ENCODE measurements around the gene PPP1R26. TPM values are rescaled to one million over a fixed set of nuclear protein-coding genes. Genes with fewer than 3 reads are reported as not detected.
A peak's percentile ranks its signal among the peaks of the same experiment; 100 is the strongest.

Gene PPP1R26
- total and polyA plus RNA-seq, 3 experiments from 2014 or later = 0.47 to 0.84 (median 0.59) TPM

DNA sequence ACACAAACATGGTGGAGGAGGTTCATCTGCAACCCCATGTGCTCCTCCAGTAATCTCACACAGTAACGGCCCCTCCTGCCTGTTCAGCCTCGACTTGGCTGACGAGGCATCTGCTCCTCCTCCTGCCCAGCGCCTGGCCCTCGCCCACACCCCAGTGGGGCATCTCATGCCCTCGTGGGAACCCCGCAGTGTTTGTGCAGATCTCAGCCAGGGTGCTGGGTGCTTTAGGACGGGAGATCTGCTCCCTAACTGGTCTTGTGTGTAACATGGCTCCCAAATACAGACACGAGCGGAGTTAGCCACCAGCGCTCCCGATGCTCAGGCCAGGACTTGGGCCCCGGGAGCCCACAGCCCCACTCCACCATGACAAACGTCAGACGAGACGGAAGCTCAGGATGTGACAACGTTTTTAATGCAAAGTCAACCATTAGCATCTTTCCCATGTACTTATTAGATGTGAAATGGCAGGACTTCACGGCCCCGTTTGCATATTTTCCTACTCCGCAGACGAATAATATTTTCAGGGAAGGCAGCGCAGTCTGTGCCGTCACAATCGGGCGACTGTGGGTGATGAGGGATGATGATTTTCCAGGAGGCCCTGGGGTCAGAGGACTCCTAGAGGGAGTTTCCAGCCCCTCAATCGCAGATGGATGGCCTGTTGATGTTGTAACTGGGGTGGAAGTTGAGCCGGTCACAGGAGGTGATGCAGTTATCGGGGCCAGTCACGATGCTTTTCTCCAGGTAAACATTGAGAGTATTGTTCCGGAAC is 15.4 kb downstream of the PPP1R26 start:
- peak overlapping the region in 1 of 8 donors; percentile 54 for H3K27ac Mint-ChIP-seq
- Histone ChIP-seq H3K4me3 (ENCODE audit: low read length) (no peak overlapping the region), H3K27me3 (ENCODE audit: insufficient read depth, low read length, poor library complexity, severe bottlenecking) (no peaks in the 10 kb centered on the region), H3K36me3 (ENCODE audit: insufficient read depth, low read length) (no peaks in the 10 kb centered on the region), H3K27ac (ENCODE audit: low read depth, low read length) (no peak overlapping the region), H3K9me3 (ENCODE audit: low read length) (no peaks in the 10 kb centered on the region), H3K4me1 (ENCODE audit: insufficient read depth, low read length) (peaks cover 6% of the 10 kb centered on the region)
- DNase-seq = peak in 1 of 5 donors; percentile 14
- POLR2A ChIA-PET = no interaction called here
- peaks cover 0 to 8% (median 0%) of the 10 kb centered on the region in 3 donors for H3K4me1 Mint-ChIP-seq
- CTCF ChIA-PET = no interaction called here
- no peaks in the 10 kb centered on the region for H3K36me3 Mint-ChIP-seq
- H3K9me3 Mint-ChIP-seq = no peaks in the 10 kb centered on the region
- H3K27me3 Mint-ChIP-seq = peaks cover 3 to 27% of the 10 kb centered on the region in 2 donors
- H3K4me3 Mint-ChIP-seq = peak overlapping the region in 1 of 7 donors; percentile 32

GRCh38 chr9:135498381-135499126 is 19.0 kb downstream of the PPP1R26 start:
- Mint-ChIP-seq H3K27me3 (peaks cover 3 to 12% of the 10 kb centered on the region in 2 donors), H3K4me3 (peak overlapping the region in 5 of 7 donors; percentile 79 to 94 (median 89)), H3K36me3 (peaks cover 0 to 19% (median 1%) of the 10 kb centered on the region in 3 donors), H3K9me3 (no peaks in the 10 kb centered on the region), H3K27ac (peak overlapping the region in 2 of 8 donors; percentile 34 to 89), H3K4me1 (peaks cover 12 to 29% (median 17%) of the 10 kb centered on the region in 3 donors)
- Histone ChIP-seq H3K4me1 (ENCODE audit: insufficient read depth, low read length) (peaks cover 23% of the 10 kb centered on the region), H3K9me3 (ENCODE audit: low read length) (no peaks in the 10 kb centered on the region), H3K36me3 (ENCODE audit: insufficient read depth, low read length) (peaks cover 11% of the 10 kb centered on the region), H3K27me3 (ENCODE audit: insufficient read depth, low read length, poor library complexity, severe bottlenecking) (no peaks in the 10 kb centered on the region), H3K27ac (ENCODE audit: low read depth, low read length) (no peak overlapping the region), H3K4me3 (ENCODE audit: low read length) (no peak overlapping the region)
- ChIA-PET CTCF (no interaction called here), POLR2A (no interaction called here)
- peak in 1 of 5 donors; percentile 32 for DNase-seq

DNA sequence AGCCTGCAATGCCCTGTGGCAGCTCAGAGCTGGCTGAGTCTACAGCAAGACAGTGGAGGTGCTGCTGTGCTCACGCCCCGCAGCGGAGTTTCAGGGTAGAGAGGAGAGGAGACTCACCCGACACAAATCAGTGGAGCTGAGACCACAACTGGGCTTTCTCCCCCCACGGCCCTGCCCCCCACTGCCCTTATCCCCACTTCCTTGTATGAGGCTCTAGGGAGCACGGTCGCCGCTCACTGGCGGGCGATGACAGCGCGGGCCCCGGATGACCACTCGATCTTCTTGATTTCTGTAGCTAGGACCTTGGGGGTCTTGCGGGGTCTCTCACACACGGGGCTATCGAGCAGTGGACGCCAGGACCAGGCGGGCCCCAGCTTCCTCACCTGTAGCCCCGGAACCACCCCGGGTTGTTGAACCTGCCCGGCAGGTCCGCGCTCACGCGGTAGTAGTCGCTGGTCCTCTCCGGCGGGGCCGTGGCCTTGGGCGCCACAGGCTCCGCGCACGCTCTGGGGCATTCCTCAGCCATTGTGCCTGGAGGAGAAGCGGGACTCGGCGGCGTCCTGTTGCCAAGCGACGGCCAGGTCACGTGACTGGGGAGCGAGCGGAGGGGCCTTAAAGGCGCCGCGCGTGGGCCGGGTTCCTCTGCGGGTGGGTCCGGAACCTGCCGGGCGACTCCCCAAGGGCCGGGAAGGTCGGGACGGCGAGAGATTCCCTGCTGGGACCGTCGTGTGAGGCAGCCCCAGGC is 19.9 kb downstream of the PPP1R26 start:
- Mint-ChIP-seq H3K27ac (peak overlapping the region in 5 of 8 donors; percentile 19 to 89 (median 63)), H3K27me3 (peaks cover 3 to 12% of the 10 kb centered on the region in 2 donors), H3K36me3 (peaks cover 0 to 28% (median 4%) of the 10 kb centered on the region in 3 donors), H3K4me3 (peak overlapping the region; percentile 79 to 94 (median 89)), H3K9me3 (no peaks in the 10 kb centered on the region), H3K4me1 (peaks cover 15 to 31% (median 22%) of the 10 kb centered on the region in 3 donors)
- H3K27ac ChIP-seq (ENCODE audit: low read depth, low read length) = peak overlapping the region; percentile 64
- H3K4me1 ChIP-seq (ENCODE audit: insufficient read depth, low read length) = peaks cover 27% of the 10 kb centered on the region
- H3K4me3 ChIP-seq (ENCODE audit: low read length) = peak overlapping the region; percentile 79
- H3K9me3 ChIP-seq (ENCODE audit: low read length) = no peaks in the 10 kb centered on the region
- ChIA-PET POLR2A (no interaction called here), CTCF (interaction anchor here (0.9 kb wide), 1 partner anchor 18 kb away, joined by 4 read pairs; no protein-coding TSS in a partner anchor)
- H3K27me3 ChIP-seq (ENCODE audit: insufficient read depth, low read length, poor library complexity, severe bottlenecking) = no peaks in the 10 kb centered on the region
- peak; percentile 78 to 93 (median 91) for DNase-seq
- H3K36me3 ChIP-seq (ENCODE audit: insufficient read depth, low read length) = peaks cover 18% of the 10 kb centered on the region

- Histone ChIP-seq H3K27ac (ENCODE audit: low read depth, low read length) (peak overlapping the region; percentile 64), H3K9me3 (ENCODE audit: low read length) (no peaks in the 10 kb centered on the region), H3K27me3 (ENCODE audit: insufficient read depth, low read length, poor library complexity, severe bottlenecking) (no peaks in the 10 kb centered on the region), H3K4me1 (ENCODE audit: insufficient read depth, low read length) (peaks cover 27% of the 10 kb centered on the region), H3K4me3 (ENCODE audit: low read length) (peak overlapping the region; percentile 79), H3K36me3 (ENCODE audit: insufficient read depth, low read length) (peaks cover 18% of the 10 kb centered on the region)
- DNase-seq = no peak
- H3K9me3 Mint-ChIP-seq = no peaks in the 10 kb centered on the region
- peaks cover 0 to 34% (median 5%) of the 10 kb centered on the region in 3 donors for H3K36me3 Mint-ChIP-seq
- CTCF ChIA-PET = interaction anchor here (0.9 kb wide), 1 partner anchor 19 kb away, joined by 4 read pairs; no protein-coding TSS in a partner anchor
- peaks cover 17 to 34% (median 25%) of the 10 kb centered on the region in 3 donors for H3K4me1 Mint-ChIP-seq
- H3K27me3 Mint-ChIP-seq = peaks cover 3 to 6% of the 10 kb centered on the region in 2 donors
- H3K4me3 Mint-ChIP-seq = peak overlapping the region; percentile 86 to 98 (median 91)
- POLR2A ChIA-PET = no interaction called here
- H3K27ac Mint-ChIP-seq = peak overlapping the region in 3 of 8 donors; percentile 21 to 89 (median 77)
These were observed 20.5 kb downstream of the PPP1R26 start for GRCh38 chr9:135500071-135500524.

GRCh38 chr9:135500525-135501260 is 21.1 kb downstream of the PPP1R26 start, which contains the start of gene MRPS2:
MRPS2 (plus strand) TSS chr9:135500682; CDS start chr9:135500711, 29 bp downstream.
- peaks cover 3 to 4% of the 10 kb centered on the region in 2 donors for H3K27me3 Mint-ChIP-seq

GRCh38 chr9:135501261-135502167 is 21.9 kb downstream of the PPP1R26 start:
- ChIA-PET POLR2A (no interaction called here), CTCF (no interaction called here)
- Histone ChIP-seq H3K27me3 (ENCODE audit: insufficient read depth, low read length, poor library complexity, severe bottlenecking) (no peaks in the 10 kb centered on the region), H3K9me3 (ENCODE audit: low read length) (no peaks in the 10 kb centered on the region), H3K4me1 (ENCODE audit: insufficient read depth, low read length) (peaks cover 27% of the 10 kb centered on the region), H3K4me3 (ENCODE audit: low read length) (peak overlapping the region; percentile 79), H3K36me3 (ENCODE audit: insufficient read depth, low read length) (peaks cover 18% of the 10 kb centered on the region), H3K27ac (ENCODE audit: low read depth, low read length) (peak overlapping the region; percentile 64)
- Mint-ChIP-seq H3K27me3 (peaks cover 3 to 4% of the 10 kb centered on the region in 2 donors), H3K4me3 (peak overlapping the region; percentile 78 to 98 (median 90)), H3K27ac (peak overlapping the region in 4 of 8 donors; percentile 27 to 82 (median 76)), H3K4me1 (peaks cover 17 to 34% (median 25%) of the 10 kb centered on the region in 3 donors), H3K36me3 (peaks cover 0 to 37% (median 5%) of the 10 kb centered on the region in 3 donors), H3K9me3 (no peaks in the 10 kb centered on the region)
- peak in 1 of 5 donors; percentile 51 for DNase-seq

More at GRCh38 chr9:135500525-135501260, 21.1 kb downstream of the PPP1R26 start, which contains the start of gene MRPS2:
- DNase-seq = peak; percentile 73 to 87 (median 78)
- Mint-ChIP-seq H3K27ac (peak within 1 kb of the TSS; percentile 70 to 98 (median 87)), H3K4me1 (peaks cover 17 to 34% (median 25%) of the 10 kb centered on the region in 3 donors), H3K36me3 (peaks cover 0 to 37% (median 5%) of the 10 kb centered on the region in 3 donors), H3K9me3 (no peaks in the 10 kb centered on the region), H3K4me3 (peak within 1 kb of the TSS; percentile 86 to 98 (median 91))
- Histone ChIP-seq H3K36me3 (ENCODE audit: insufficient read depth, low read length) (peaks cover 18% of the 10 kb centered on the region), H3K9me3 (ENCODE audit: low read length) (no peaks in the 10 kb centered on the region), H3K4me3 (ENCODE audit: low read length) (peak within 1 kb of the TSS; percentile 79), H3K27ac (ENCODE audit: low read depth, low read length) (peak within 1 kb of the TSS; percentile 64), H3K4me1 (ENCODE audit: insufficient read depth, low read length) (peaks cover 27% of the 10 kb centered on the region), H3K27me3 (ENCODE audit: insufficient read depth, low read length, poor library complexity, severe bottlenecking) (no peaks in the 10 kb centered on the region)
- ChIA-PET CTCF (interaction anchor here (0.9 kb wide), 1 partner anchor 20 kb away, joined by 4 read pairs; no protein-coding TSS in a partner anchor), POLR2A (no interaction called here)
